Body of pancreas (tissue), 4 donors: ENCODE data around the gene MORN1. TPM values are rescaled to one million over a fixed set of nuclear protein-coding genes. Genes with fewer than 3 reads are reported as not detected.

Experiments used
- ATAC-seq: fragments of 150-250 bp; one replicate; pipeline ENCODE4 v1.9.1; 2016
- DNase-seq, 4 donors: peaks; one replicate each; pipeline ENCODE4 v3.0.0-alpha.2; 2019
- H3K27ac ChIP-seq, 4 donors: fragments of 200-600 bp; sonication (generic); 1 replicate in 3 of 4; 2 replicates in 1 of 4; pipeline versions ENCODE4 v1.5.1 to v1.6.1; 2016 to 2019; ENCODE audit warnings: mild to moderate bottlenecking in 1 of 4, mixed read lengths in 1 of 4, moderate library complexity in 1 of 4
- H3K27me3 ChIP-seq, 2 donors: fragments of 200-600 bp; sonication (generic); one replicate each; pipeline ENCODE4 v1.6.0; 2016; ENCODE audit warnings: mild to moderate bottlenecking in 1 of 2
- H3K36me3 ChIP-seq, 2 donors: fragments of 200-600 bp; sonication (generic); replicated peaks in 1 of 2; 2 replicates each; pipeline ENCODE4 v1.5.1; 2016; ENCODE audit warnings: low read depth in 2 of 2; ENCODE audit not compliant: insufficient read depth in 1 of 2
- H3K4me1 ChIP-seq: fragments of 200-600 bp; sonication (generic); one replicate; pipeline ENCODE4 v1.6.0; 2016
- H3K4me3 ChIP-seq, 2 donors: fragments of 200-600 bp; sonication (generic); 1 replicate in 1 of 2; 2 replicates in 1 of 2; pipeline ENCODE4 v1.5.1; 2016 to 2019
- H3K9me3 ChIP-seq, 3 donors: fragments of 200-600 bp; sonication (generic); 1 replicate in 2 of 3; 2 replicates in 1 of 3; pipeline ENCODE4 v1.5.1; 2016
- POLR2A ChIP-seq, 3 donors: fragments of 450-650 bp; IDR thresholded peaks; one replicate each; pipeline ENCODE4 v1.6.1; 2016; ENCODE audit warnings: antibody characterized with exemption in 3 of 3, mild to moderate bottlenecking in 2 of 3
- WGBS, 2 donors: methylation state at CpG; one replicate each; pipeline ENCODE4 v1.1.5; 2017; 5-methylcytosine and 5-hydroxymethylcytosine counted together
- intact Hi-C: fragments of 100-400 bp; cut with DNase I; formaldehyde crosslinking; loops from one replicate; pipeline ENCODE4 v1.15.1; 2023
- total RNA-seq, 2 donors: library from RNA; depleted of rRNA; stranded (reverse); fragments of >200 nt; gene quantifications; one replicate each; pipeline ENCODE4 v1.1.0, GENCODE V29; 2016
- TF ChIP-seq, protein P1 (sequence below), 7 experiments: fragments of 450-650 bp in 4 of 7; fragments of 200-600 bp in 3 of 7; sonication (generic) in 3 of 7; IDR thresholded peaks; one replicate each; pipeline ENCODE4 v1.5.1; 2016 to 2019; ENCODE audit warnings: antibody characterized with exemption in 7 of 7

MORN1 gene
- total RNA-seq, 2 donors from 2014 or later: 7.0 to 17.8 TPM

DNA sequence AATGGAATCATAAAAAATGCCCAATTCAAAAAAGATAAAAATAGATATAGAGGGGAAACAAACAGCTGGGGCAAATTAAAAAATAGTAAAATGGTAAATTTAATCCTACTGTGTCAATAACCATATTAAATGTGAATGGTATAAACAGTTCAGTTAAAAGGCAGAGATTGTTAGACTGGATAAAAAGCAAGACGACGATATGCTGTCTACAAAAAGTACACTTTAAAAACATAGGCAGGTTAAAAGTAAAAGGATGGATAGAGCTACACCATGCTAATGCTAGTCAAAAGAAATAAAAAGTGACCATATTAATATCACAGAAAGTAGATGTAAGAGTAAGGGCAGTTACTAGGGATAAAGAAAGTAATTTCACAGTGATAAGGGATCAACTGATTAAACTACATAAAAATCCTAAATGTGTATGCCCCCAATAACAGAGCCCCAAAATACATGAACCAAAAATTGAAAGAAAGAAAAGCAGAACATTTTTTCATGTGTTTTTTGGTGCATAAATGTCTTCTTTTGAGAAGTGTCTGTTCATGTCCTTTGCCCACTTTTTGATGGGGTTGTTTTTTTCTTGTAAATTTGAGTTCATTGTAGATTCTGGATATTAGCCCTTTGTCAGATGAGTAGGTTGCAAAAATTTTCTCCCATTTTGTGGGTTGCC lies 27.4 kb downstream of the MORN1 start:
- no peak overlapping the region for H3K4me3 ChIP-seq
- no peaks in the 10 kb centered on the region for H3K4me1 ChIP-seq
- ATAC-seq: no peak
- H3K9me3 ChIP-seq: no peaks in the 10 kb centered on the region
- no peaks in the 10 kb centered on the region for H3K27me3 ChIP-seq
- intact Hi-C loops: no loop called here
- 93 to 96% methylated on average over 2 of the region's 2 CpGs for WGBS, 2 donors
- no peaks in the 10 kb centered on the region for H3K36me3 ChIP-seq
- DNase-seq: no peak
- H3K27ac ChIP-seq: no peak overlapping the region
- no peak for TF ChIP-seq POLR2A (IDR thresholded peaks at IDR 0.05)
- TF ChIP-seq, protein P1, sequence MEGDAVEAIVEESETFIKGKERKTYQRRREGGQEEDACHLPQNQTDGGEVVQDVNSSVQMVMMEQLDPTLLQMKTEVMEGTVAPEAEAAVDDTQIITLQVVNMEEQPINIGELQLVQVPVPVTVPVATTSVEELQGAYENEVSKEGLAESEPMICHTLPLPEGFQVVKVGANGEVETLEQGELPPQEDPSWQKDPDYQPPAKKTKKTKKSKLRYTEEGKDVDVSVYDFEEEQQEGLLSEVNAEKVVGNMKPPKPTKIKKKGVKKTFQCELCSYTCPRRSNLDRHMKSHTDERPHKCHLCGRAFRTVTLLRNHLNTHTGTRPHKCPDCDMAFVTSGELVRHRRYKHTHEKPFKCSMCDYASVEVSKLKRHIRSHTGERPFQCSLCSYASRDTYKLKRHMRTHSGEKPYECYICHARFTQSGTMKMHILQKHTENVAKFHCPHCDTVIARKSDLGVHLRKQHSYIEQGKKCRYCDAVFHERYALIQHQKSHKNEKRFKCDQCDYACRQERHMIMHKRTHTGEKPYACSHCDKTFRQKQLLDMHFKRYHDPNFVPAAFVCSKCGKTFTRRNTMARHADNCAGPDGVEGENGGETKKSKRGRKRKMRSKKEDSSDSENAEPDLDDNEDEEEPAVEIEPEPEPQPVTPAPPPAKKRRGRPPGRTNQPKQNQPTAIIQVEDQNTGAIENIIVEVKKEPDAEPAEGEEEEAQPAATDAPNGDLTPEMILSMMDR (IDR thresholded peaks at IDR 0.05): no peak

- TF ChIP-seq POLR2A (IDR thresholded peaks at IDR 0.05): no peak
- TF ChIP-seq, protein P1 (IDR thresholded peaks at IDR 0.05): no peak
- no peaks in the 10 kb centered on the region for H3K9me3 ChIP-seq
- no peaks in the 10 kb centered on the region for H3K27me3 ChIP-seq
- DNase-seq (no peak), ATAC-seq (peak; percentile 53)
- intact Hi-C loops: no loop called here
- 61 to 65% methylated on average over 11 of the region's 11 CpGs for WGBS, 2 donors
- H3K4me3 ChIP-seq: no peak overlapping the region
- H3K27ac ChIP-seq: peak overlapping the region in 2 of 4 donors; percentile 23 to 41
- no peaks in the 10 kb centered on the region for H3K4me1 ChIP-seq
- no peaks in the 10 kb centered on the region for H3K36me3 ChIP-seq
Measured at GRCh38 chr1:2360588-2361364, 30.6 kb downstream of the MORN1 start.

DNA sequence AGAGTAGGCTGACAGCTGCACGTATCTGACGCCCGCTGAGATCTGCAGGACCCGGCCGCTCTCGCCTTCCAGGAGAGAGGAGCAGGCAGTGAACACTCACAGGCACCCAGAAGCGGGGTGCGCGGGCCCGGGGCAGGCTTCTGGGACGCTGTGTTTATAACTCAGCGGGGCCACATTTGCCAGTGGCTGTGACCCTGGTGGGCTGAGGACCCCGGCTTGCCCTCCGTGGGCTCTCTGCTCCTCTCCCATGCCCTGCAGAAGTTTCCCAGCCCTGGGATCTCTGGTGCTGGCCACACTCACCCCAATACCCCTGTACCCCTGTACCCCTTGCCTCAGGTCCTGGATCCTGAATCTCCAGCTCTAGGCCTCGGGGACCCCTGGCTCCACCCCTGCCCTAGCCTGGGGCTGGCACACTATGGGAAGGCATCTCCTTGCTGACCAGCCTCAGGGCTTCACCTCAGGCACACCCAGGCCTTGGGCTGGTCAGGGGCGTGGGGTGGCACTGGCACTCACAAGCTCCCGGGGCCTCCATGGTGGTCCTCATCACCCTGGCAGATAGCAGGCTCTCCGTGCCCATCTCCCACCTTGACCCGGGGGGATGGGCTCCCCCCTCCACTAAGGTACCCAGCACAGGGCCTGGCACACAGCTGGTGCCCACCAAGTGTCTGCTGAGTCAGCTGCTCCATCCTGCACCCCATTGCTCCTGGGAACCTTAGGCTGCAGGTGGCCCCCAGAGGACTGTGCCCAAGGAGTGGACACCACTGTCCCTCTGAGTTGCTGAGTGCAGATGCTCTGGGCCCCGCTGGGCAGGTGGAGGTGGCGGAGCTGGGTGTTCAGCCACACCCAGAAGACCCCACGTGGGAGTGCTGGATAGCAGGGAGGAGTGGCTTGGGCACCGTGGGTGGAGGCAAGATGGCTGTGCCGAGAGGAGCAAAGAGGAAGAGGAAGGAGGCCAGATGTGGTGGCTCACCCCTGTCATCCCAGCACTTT lies 32.4 kb downstream of the MORN1 start:
- H3K4me1 ChIP-seq: no peaks in the 10 kb centered on the region
- TF ChIP-seq POLR2A (IDR thresholded peaks at IDR 0.05): no peak
- TF ChIP-seq, protein P1 (IDR thresholded peaks at IDR 0.05): no peak
- DNase-seq (no peak), ATAC-seq (no peak)
- no peaks in the 10 kb centered on the region for H3K36me3 ChIP-seq
- no peak overlapping the region for H3K27ac ChIP-seq
- intact Hi-C loops: no loop called here
- H3K9me3 ChIP-seq: no peaks in the 10 kb centered on the region
- WGBS, 2 donors: 79 to 85% methylated on average over 23 of the region's 24 CpGs
- H3K27me3 ChIP-seq: no peaks in the 10 kb centered on the region
- no peak overlapping the region for H3K4me3 ChIP-seq

DNA sequence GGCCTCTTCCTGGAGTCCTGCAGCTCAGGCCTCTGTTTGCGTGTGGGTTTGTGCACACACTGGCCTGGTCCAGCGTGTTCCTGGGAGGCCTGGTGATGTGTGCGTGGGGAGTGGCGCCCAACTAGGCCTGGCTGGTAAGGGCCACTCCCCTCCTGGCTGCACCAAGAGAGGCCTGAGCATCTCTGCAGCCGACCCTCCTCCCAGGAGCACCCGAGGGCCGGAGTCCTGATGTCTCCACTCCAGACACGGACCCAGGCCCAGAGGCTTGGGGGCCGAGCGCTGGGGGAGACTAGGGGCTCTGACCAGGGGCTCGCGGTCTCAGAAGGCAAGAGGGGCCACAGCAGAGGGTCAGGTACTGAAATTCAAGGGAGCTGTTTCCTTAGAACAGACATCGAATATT lies 33.3 kb downstream of the MORN1 start:
- no peaks in the 10 kb centered on the region for H3K9me3 ChIP-seq
- H3K27ac ChIP-seq: no peak overlapping the region
- intact Hi-C loops: no loop called here
- no peaks in the 10 kb centered on the region for H3K36me3 ChIP-seq
- no peaks in the 10 kb centered on the region for H3K4me1 ChIP-seq
- ATAC-seq (no peak), DNase-seq (no peak)
- TF ChIP-seq, protein P1 (IDR thresholded peaks at IDR 0.05): no peak
- TF ChIP-seq POLR2A (IDR thresholded peaks at IDR 0.05): no peak
- WGBS, 2 donors: 81 to 85% methylated on average over 5 to 12 of the region's 13 CpGs
- H3K27me3 ChIP-seq: no peaks in the 10 kb centered on the region
- no peak overlapping the region for H3K4me3 ChIP-seq
